Thyroid gland (tissue), 4 donors: Measurements from ENCODE around the gene SPRR1B. TPM values are rescaled to one million over a fixed set of nuclear protein-coding genes. Genes with fewer than 3 reads are reported as not detected.

ENCODE experiments used
- DNase-seq, 2 donors: peaks; one replicate each; pipeline ENCODE4 v3.0.0-alpha.2; 2019
- H3K27ac ChIP-seq, 3 donors: fragments of 200-600 bp; sonication (generic); 1 replicate in 2 of 3; 2 replicates in 1 of 3; pipeline ENCODE4 v1.5.1; 2016 to 2019; ENCODE audit warnings: mild to moderate bottlenecking in 1 of 3, moderate library complexity in 1 of 3
- H3K27me3 ChIP-seq: fragments of 200-600 bp; sonication (generic); one replicate; pipeline ENCODE4 v1.5.1; 2019
- H3K36me3 ChIP-seq, 2 donors: fragments of 200-600 bp; sonication (generic); one replicate each; pipeline ENCODE4 v1.5.1; 2016 to 2019
- H3K4me1 ChIP-seq, 2 donors: fragments of 200-600 bp; sonication (generic); one replicate each; pipeline ENCODE4 v1.5.1; 2017 to 2019
- H3K4me3 ChIP-seq, 3 donors: fragments of 200-600 bp; sonication (generic); replicated peaks in 1 of 3; 1 replicate in 2 of 3; 2 replicates in 1 of 3; pipeline ENCODE4 v1.5.1; 2016; ENCODE audit warnings: mild to moderate bottlenecking in 1 of 3
- H3K9me3 ChIP-seq: fragments of 200-600 bp; sonication (generic); one replicate; pipeline ENCODE4 v1.5.1; 2017
- CTCF ChIP-seq, 6 experiments: fragments of 200-600 bp in 3 of 6; fragments of 450-650 bp in 3 of 6; sonication (generic) in 3 of 6; IDR thresholded peaks; one replicate each; pipeline ENCODE4 v1.5.1; 2016 to 2019; ENCODE audit warnings: antibody characterized with exemption in 6 of 6, mild to moderate bottlenecking in 2 of 6, inconsistent platforms in 1 of 6, moderate library complexity in 1 of 6
- POLR2A ChIP-seq, 2 donors: fragments of 450-650 bp; IDR thresholded peaks; one replicate each; pipeline ENCODE4 v1.6.1; 2017; ENCODE audit warnings: antibody characterized with exemption in 2 of 2, mild to moderate bottlenecking in 2 of 2, moderate library complexity in 1 of 2
- WGBS, 2 donors: methylation state at CpG; one replicate each; pipeline ENCODE4 v1.1.5; 2017; 5-methylcytosine and 5-hydroxymethylcytosine counted together
- intact Hi-C: fragments of 100-400 bp; cut with DNase I; formaldehyde crosslinking; loops from one replicate; pipeline ENCODE4 v1.15.1; 2023
- total RNA-seq, 4 donors: library from RNA; depleted of rRNA; stranded (reverse); fragments of >200 nt; gene quantifications; one replicate each; pipeline ENCODE4 v1.2.3, GENCODE V29; 2016

SPRR1B gene
- total RNA-seq, 4 donors from 2014 or later = not detected

- H3K9me3 ChIP-seq = no peaks in the 10 kb centered on the region
- no peaks in the 10 kb centered on the region for H3K27me3 ChIP-seq
- no peaks in the 10 kb centered on the region for H3K4me1 ChIP-seq
- WGBS, 2 donors = 55 to 64% methylated on average over 2 of the region's 2 CpGs
- no peak for DNase-seq
- H3K27ac ChIP-seq = no peak overlapping the region
- no peak overlapping the region for H3K4me3 ChIP-seq
- intact Hi-C loops = no loop called here
- no peaks in the 10 kb centered on the region for H3K36me3 ChIP-seq
- TF ChIP-seq CTCF (IDR thresholded peaks at IDR 0.05) (no peak), POLR2A (IDR thresholded peaks at IDR 0.05) (no peak)
Observed at GRCh38 chr1:153058154-153058553, 27.2 kb downstream of the SPRR1B start.

GRCh38 chr1:153058826-153059784 lies 28.1 kb downstream of the SPRR1B start:
- Histone ChIP-seq H3K27ac (no peak overlapping the region), H3K27me3 (no peaks in the 10 kb centered on the region), H3K36me3 (no peaks in the 10 kb centered on the region), H3K9me3 (no peaks in the 10 kb centered on the region), H3K4me1 (no peaks in the 10 kb centered on the region), H3K4me3 (no peak overlapping the region)
- DNase-seq = no peak
- WGBS, 2 donors = 71 to 82% methylated on average over 6 of the region's 6 CpGs
- TF ChIP-seq CTCF (IDR thresholded peaks at IDR 0.05) (no peak), POLR2A (IDR thresholded peaks at IDR 0.05) (no peak)
- intact Hi-C loops = no loop called here

- 68 to 86% methylated on average over 2 of the region's 2 CpGs for WGBS, 2 donors
- no peak for TF ChIP-seq CTCF (IDR thresholded peaks at IDR 0.05)
- no peak for TF ChIP-seq POLR2A (IDR thresholded peaks at IDR 0.05)
- no peak overlapping the region for H3K4me3 ChIP-seq
- no peaks in the 10 kb centered on the region for H3K4me1 ChIP-seq
- no peaks in the 10 kb centered on the region for H3K27me3 ChIP-seq
- no peak overlapping the region for H3K27ac ChIP-seq
- no peaks in the 10 kb centered on the region for H3K9me3 ChIP-seq
- intact Hi-C loops = no loop called here
- no peak for DNase-seq
- H3K36me3 ChIP-seq = no peaks in the 10 kb centered on the region
Observed at GRCh38 chr1:153070243-153070642, 39.2 kb downstream of the SPRR1B start.

GRCh38 chr1:153071511-153071910 lies 40.5 kb downstream of the SPRR1B start, which contains the start of gene SPRR2B:
Gene SPRR2B, minus strand, starts transcription at chr1:153071611. Its CDS starts 772 bp downstream, at chr1:153070839.
- intact Hi-C loops = no loop called here
- H3K4me3 ChIP-seq = no peak within 1 kb of the TSS
- TF ChIP-seq POLR2A (IDR thresholded peaks at IDR 0.05) (no peak), CTCF (IDR thresholded peaks at IDR 0.05) (no peak)
- H3K27me3 ChIP-seq = no peaks in the 10 kb centered on the region
- no peaks in the 10 kb centered on the region for H3K36me3 ChIP-seq
- 64 to 66% methylated on average over 2 of the region's 2 CpGs for WGBS, 2 donors
- H3K27ac ChIP-seq = no peak within 1 kb of the TSS
- H3K4me1 ChIP-seq = no peaks in the 10 kb centered on the region
- no peak for DNase-seq
- no peaks in the 10 kb centered on the region for H3K9me3 ChIP-seq
